Inflammatory macrophage (primary cell): ENCODE measurements around the gene THRAP3.
A peak's percentile ranks its signal among the peaks of the same experiment; 100 is the strongest.

Experiments
- DNase-seq, 2 donors: peaks; one replicate each; pipeline ENCODE4 v3.0.0-alpha.2; 2020 to 2022

Gene THRAP3

GRCh38 chr1:36327421-36328087 lies 103.3 kb downstream of the THRAP3 start:
- DNase-seq = no peak

GRCh38 chr1:36328088-36328480 lies 103.8 kb downstream of the THRAP3 start:
- no peak for DNase-seq

- DNase-seq = peak; percentile 73
These were observed 104.5 kb downstream of the THRAP3 start for GRCh38 chr1:36328713-36329112.

- DNase-seq = no peak
These were observed 105.6 kb downstream of the THRAP3 start for GRCh38 chr1:36329817-36330216.

DNA sequence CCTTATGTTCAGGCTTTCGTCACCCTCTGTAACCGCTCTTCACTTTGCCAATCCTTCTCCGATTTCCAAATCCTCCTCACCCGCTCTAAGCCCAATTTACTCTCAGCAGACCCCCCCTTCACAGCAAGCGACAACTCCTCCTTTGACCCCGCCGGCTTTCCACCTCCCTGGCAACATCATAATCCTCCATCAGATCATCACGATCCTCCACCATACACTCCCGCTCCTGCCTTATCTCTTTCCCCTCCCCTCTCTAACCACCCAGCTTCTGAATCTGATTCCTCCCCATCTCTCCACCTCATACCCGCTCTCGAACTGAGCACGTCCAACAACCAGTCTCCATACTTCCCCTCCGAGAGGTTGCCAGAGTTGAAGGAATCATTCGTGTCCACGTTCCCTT lies 106.7 kb downstream of the THRAP3 start:
- DNase-seq = no peak

DNA sequence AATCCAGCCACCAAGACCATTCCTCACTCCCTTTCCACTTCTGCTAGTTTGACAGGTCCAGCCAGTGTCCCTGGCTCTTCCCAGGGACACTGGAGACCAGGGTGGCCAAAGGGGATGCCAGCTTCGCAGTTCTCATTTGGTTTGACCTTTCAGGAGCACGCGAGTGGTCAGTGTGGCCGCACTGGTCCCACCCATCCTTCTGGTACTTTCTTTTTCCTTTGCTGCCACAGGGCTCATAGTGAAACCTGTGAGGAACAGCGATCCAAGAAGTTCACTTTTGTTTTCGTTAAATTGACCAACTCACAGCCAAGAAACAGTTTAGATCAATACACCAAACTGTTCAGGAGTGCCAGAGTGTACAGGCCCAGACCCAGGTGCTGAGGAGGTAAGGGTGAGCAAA lies 113.6 kb downstream of the THRAP3 start:
- DNase-seq = no peak

- no peak for DNase-seq
These were observed 115.0 kb downstream of the THRAP3 start for GRCh38 chr1:36339215-36339614.

DNA sequence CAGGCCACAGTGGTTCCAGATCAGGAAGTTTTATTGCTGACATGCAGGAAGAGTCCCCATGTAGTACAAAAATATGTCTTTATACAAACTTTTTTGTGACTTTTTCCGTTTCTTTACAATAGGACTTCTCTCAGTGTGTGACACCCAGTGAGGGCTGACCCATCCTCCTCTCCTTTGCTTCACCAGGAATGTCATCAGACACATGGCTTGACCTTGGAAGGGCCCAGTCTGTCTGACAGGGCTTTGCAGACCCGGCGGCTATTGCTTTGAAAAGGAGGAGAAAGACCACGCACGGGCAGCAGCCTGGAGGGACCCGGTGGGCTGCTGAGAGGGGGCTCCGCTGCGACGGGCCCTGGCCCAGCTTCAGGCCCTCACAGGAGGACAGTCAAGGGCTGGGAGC lies 115.4 kb downstream of the THRAP3 start:
- DNase-seq = no peak

DNA sequence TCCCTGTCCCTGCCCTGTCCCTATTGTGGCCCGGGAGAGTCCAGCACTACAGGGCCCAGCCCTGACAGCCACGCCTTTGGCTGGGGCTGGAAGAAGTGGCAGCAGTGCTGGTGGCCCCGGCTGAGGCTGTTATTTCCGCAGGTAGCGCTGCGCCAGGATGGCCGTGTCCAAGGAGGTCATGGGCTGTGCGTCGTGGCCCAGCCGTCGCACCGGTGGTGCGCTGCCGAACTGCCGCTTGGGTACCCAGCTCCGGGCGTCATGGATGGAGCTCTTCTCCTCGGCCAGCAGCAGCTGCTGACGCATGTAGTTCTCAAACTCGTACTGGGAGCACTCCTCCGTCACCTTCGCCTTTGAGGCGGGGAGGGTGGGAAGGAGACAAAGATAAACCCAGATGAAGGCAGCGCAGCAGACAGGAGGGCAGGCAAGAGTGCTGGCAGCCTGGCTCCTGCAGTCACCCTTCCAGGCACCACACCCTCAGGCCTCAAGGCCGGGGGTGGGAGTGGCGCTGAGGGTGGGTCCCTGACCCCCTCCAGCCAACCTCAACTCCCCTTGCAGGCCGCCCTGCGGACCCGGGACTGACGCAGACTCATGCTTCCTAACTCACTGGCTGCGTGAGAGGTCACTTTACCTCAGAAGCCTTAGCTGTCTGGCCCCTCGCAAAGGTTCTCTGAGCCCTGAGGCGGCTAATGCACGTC lies 117.5 kb downstream of the THRAP3 start:
- DNase-seq = no peak

DNA sequence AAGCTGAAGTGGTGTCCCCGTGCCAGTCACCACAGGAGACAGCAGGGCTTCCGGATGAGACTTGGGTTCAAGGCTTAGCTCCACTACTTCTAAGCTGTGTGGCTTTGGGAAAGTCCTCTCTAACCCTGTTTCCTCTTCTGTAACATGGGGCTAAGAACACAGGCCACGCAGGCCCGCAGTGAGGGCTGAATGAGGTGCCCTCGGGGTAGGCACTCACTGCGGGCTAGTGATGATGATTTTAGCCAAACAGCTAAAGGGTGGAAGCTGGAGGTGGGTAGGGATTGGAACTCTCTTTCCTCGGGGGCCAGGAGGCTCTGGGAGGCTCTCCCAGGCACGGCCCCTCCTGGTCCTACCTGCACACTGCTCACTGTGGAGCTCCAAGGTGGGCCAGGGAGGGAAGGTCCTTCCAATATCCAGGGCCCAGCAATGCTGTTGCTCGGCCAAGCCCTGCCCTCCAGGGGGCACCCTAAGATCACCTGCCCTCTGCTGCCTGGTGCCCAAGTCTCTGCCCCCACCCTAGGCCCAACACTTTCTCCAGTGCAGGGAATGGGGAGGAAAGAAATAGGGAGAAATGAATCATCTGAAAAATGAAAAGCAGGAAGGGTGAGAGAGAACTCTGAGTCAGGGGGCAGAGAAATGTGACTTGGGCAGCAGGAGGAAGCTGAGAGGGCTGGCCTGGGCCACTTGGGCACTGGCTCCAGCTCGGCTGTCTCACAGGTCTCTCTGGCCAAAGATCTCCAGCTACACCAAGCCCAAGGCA lies 118.4 kb downstream of the THRAP3 start:
- DNase-seq = peak; percentile 37 to 42

GRCh38 chr1:36343651-36344394 lies 119.6 kb downstream of the THRAP3 start:
- no peak for DNase-seq

GRCh38 chr1:36344395-36344680 lies 120.1 kb downstream of the THRAP3 start:
- DNase-seq = no peak

DNA sequence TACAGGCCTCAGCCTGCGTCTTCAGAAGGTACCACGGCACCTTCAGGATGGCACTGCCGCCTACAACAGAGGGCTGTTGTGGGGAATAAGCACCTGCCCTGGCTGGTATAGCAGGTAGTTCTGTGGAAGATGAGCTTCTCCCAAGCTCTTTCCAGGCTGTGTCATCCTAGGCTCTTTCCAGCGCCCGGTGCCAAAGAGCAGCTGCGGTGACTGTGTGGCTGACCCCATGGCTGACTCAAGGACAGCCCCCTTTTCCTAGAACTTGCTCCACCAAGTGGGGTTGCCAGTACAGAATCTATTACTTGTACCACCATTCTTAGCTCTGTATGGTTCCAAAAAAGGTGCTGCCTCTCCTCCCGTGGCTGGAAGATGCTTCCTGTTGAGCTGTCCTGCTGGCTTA lies 121.1 kb downstream of the THRAP3 start:
- no peak for DNase-seq

DNA sequence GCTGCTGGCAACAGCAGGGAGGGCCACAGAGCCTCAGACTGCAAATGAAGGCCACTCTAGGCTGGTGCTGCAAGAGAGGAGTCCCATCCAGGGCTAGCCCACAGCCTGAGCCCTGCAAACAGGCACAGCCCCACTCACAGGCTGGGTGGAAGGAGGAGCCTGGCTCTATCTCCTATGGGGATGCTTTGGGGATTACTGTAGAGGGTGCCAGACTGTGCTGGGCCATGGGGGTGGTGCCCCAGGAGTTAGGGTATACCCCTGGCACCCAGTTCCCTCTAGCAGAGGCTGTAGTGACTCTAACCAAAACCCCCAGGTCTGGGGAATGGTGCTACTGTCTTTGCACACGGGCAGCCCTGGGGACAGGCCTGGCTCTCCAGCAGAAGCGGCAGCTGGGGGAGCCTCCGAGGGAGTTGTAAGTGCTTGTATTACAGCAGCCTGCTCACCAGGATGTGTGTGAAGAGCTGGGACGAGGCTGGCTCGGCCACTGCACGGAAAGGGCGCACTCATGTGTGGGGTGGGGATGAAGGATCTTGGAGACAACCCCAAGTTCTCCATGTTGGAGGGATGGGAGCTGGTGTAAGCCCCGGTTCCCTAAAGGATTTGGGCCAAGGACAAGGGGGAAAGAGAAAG lies 122.6 kb downstream of the THRAP3 start:
- DNase-seq = no peak

- DNase-seq = peak; percentile 30 to 41
These were observed 125.0 kb downstream of the THRAP3 start for GRCh38 chr1:36349241-36349671.

DNA sequence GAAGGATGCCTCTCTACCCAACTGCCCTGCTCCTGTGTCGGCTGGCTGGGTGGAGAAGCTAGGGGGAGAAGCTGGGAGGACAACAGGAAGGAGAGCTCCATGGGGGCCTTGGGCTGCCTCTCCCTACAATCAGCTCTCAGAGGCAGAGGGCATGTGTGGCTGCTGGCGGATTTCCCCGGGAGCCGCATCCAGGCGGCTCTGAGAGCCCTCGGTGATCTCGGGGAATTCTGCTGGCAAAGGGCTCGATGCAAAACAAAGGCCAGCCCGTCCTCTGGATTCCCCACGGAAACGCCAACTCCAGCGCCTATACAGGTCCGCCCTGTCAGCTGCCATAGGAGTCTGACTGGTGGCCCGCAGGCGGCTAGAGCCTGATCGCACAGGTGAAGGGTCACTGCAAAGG lies 125.6 kb downstream of the THRAP3 start:
- DNase-seq = no peak

DNA sequence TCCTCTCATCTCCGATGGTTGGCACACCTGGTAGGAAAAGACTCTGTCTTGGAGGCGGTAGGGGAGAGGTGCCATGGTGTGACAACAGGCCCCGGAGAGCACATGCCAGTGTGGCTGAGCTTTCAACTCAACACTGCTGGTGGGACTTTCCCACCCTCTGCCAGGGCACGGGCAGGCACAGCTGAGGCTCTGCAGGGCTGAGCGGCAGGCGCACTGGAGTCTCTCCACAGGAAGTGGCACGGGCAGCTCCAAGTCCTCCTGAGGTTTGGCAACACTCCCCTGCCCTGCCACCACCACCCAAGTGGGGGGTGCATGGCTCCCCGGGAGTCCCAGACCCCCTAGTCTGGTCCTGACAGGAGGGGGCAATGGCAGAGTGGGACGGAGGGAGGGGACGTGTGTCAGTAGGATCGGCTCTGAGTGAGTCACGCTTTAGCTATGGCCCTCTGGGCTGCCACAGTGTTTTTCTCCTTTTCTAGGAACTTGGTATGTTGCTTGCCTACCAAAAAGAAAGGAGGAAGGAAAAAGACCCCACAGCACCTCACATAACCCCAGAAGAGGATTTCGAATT lies 126.5 kb downstream of the THRAP3 start:
- DNase-seq = peak; percentile 13 to 30

- peak; percentile 16 to 32 for DNase-seq
These were observed 127.2 kb downstream of the THRAP3 start for GRCh38 chr1:36351227-36351977.

GRCh38 chr1:36352125-36352909 lies 128.1 kb downstream of the THRAP3 start:
- no peak for DNase-seq
